ENCODE measurements around the gene CDH26.

CDH26 gene

GRCh38 chr20:59958123-59958522 lies at the start of gene CDH26:
TSS of gene CDH26 (plus strand) at chr20:59958423. CDS start at chr20:59958727, 304 bp downstream.
- no peak for DNase-seq (ENCODE audit: low read depth)

- no peak for DNase-seq (ENCODE audit: low read depth)
These were observed 49.4 kb upstream of the CDH26 start for GRCh38 chr20:59908855-59909254.

DNA sequence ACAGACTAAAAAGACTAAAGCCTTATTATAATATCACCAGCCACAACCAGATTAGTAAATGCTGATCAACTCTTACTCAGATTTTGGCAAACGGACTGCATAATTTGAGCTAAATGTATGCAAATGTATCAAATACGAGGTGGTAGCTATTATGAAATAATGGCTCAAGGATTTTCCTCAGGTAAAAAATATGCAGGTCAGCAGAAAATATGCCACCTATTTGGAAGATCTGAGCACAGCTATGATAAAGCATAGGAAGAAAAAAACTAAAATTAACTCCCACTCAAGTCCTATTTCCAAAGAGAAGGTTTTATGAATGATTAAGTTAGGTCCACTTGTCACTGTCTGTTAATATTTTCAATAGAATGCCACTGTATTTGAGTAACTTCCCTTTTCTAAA lies 47.2 kb upstream of the CDH26 start:
- no peak for DNase-seq (ENCODE audit: low read depth)

GRCh38 chr20:59912609-59913008 lies 45.6 kb upstream of the CDH26 start:
- no peak for DNase-seq (ENCODE audit: low read depth)

- DNase-seq (ENCODE audit: low read depth), result no peak
These were observed 37.3 kb upstream of the CDH26 start for GRCh38 chr20:59920944-59921343.

- DNase-seq (ENCODE audit: low read depth), result no peak
These were observed 34.7 kb upstream of the CDH26 start for GRCh38 chr20:59923514-59923913.

- DNase-seq (ENCODE audit: low read depth), result no peak
These were observed 32.9 kb upstream of the CDH26 start for GRCh38 chr20:59925359-59925758.

GRCh38 chr20:59925899-59926298 lies 32.3 kb upstream of the CDH26 start:
- DNase-seq (ENCODE audit: low read depth), result no peak

DNA sequence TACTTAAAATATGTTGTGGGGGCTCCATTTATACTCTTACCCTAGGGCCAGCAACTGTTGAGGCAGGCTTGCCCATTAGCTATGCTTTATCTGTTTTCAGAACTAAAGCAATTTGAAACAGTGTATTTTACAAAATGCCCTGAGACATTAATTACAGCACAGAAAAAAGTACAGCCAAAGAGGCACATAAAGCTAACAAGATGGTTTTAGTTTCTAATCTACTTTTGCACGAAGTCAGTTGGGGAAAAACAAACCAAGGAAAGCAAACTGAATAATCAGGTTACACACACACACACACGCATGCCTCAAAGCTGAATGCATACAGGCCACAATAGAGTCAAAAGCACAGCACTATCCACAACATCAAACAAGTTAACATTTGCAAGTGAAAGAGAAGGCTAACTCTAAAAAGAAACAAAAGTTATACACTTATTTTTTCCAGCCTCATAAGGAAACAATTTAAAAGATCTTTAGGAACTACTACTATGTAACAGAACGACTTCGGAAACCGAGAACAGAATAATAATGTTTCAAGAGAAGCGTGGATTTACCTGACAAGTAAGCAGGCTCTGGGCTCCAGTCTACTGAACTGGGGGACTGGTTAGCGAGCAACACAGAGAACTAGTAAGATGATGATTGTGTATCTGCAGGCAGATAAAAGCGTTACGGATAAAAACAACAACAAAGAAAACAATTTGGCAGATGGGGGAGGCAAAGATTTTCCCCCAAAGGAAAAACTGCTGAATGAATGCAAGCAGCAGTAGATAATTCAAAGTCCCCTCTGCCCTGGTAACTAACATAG lies 26.5 kb upstream of the CDH26 start:
- DNase-seq (ENCODE audit: low read depth), result no peak

GRCh38 chr20:59932616-59933295 lies 25.5 kb upstream of the CDH26 start:
- DNase-seq (ENCODE audit: low read depth), result no peak

- DNase-seq (ENCODE audit: low read depth), result peak; percentile 53
These were observed 24.9 kb upstream of the CDH26 start, which contains the start of gene SYCP2 for GRCh38 chr20:59933296-59933848. TSS of gene SYCP2 (minus strand) at chr20:59933637. CDS start at chr20:59922413, 11,224 bp downstream.

GRCh38 chr20:59933849-59934585 lies 24.2 kb upstream of the CDH26 start:
- peak; percentile 61 for DNase-seq (ENCODE audit: low read depth)

DNA sequence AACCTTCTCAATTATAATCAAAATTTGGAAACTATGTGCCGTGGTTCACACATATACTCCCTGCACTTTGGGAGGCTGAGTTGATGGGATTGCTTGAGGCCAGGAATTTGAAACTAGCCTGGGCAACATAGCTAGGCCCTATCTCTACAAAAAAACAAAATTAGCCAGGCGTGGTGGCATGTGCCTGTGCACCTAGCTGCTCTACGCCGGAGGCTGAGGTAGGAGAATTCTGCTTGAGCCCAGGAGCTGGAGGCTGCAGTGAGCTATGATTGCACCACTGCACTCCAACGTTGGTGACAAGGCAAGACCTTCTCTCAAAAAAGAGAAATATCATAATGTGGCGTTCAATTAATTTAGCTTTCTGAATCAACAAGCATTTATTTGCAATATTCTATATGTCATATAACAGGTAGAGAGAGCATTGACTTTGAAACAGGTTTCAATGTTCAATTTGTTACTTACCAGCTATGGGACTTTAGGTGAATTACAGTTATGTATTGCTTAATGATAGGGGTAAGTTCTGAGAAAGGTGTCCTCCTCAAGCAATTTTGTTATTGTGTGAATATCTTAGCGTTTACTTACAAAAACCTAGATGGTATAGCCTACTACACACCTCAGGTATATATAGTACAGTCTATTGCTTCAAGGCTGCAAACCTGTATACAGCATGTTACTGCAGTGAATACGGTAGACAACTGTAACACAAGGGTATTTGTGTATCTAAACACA lies 22.6 kb upstream of the CDH26 start:
- no peak for DNase-seq (ENCODE audit: low read depth)

GRCh38 chr20:59936409-59936808 lies 21.8 kb upstream of the CDH26 start:
- no peak for DNase-seq (ENCODE audit: low read depth)

GRCh38 chr20:59937150-59937549 lies 21.1 kb upstream of the CDH26 start:
- DNase-seq (ENCODE audit: low read depth), result no peak

DNA sequence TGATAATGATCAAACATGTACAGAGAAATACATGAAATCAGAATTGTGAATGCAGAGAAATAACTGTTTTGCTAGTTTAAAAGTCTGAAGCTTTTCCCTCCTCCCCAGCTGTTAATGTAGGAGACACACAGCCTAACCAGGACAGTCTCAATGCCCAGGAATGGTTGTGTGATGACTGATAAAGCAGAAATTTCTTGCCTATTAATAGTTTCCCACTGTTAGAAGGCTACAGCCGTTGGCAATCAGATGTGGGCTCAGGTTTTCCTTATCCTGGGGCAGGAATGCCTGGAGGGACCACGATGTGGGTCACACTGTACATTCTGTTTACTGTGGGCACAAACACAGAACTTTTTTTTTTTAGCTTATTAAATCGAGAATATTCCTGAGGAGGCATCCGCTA lies 20.0 kb upstream of the CDH26 start:
- no peak for DNase-seq (ENCODE audit: low read depth)

- DNase-seq (ENCODE audit: low read depth), result no peak
These were observed 19.5 kb upstream of the CDH26 start for GRCh38 chr20:59938696-59939051.

DNA sequence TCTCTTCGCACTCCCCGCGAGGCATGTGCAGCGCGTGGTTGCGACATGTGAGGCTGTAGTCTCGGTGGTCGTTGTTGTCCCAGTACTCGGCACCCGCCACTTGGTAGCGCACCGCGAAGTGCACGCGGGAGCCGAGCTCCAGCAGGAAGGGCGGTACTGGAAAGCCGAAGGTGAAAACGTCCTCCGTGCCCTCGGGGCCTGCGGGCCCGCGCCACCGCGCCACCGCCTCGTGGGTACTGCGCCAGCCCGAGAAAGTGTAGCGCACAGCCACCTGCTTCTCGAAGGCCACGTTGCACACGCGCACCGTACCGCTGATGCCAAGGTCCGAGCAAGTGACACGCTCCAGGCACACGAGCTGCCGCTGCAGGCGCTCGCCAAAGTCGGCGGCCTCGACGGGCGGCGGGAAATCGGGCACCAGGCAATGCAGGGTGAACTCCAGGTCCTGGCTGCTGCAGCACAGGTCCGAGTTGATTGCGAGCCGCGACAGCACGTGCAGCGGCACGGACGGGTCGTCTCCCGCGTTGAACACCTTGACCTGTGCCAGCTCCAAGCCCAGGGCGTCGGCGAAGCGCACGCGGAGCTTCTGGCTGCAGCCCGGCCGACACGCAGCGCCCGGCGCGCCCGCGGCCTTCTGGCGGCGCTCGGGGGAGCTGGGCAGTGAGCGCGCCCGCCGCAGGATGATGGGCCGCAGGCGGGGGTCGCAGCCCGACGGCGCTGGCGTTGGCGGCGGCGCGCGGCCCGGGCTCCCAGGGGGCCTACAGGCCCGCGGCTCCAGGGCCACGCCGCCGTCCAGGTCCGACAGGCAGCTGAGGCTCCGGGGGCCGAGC lies 19.0 kb upstream of the CDH26 start:
- DNase-seq (ENCODE audit: low read depth), result no peak

DNA sequence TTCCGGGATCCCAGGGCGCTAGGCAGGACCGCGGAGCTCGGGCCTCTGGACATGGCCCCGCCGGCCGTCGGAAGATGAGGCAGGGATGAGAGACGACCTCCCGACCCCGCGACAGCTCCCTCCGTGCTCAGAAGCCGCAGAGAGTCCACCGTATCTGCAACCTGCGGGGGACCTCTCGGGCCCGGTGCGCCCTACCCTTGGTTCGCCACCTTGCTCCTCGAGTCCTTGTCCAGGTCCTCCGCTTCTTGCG lies 18.4 kb upstream of the CDH26 start:
- DNase-seq (ENCODE audit: low read depth), result no peak

DNA sequence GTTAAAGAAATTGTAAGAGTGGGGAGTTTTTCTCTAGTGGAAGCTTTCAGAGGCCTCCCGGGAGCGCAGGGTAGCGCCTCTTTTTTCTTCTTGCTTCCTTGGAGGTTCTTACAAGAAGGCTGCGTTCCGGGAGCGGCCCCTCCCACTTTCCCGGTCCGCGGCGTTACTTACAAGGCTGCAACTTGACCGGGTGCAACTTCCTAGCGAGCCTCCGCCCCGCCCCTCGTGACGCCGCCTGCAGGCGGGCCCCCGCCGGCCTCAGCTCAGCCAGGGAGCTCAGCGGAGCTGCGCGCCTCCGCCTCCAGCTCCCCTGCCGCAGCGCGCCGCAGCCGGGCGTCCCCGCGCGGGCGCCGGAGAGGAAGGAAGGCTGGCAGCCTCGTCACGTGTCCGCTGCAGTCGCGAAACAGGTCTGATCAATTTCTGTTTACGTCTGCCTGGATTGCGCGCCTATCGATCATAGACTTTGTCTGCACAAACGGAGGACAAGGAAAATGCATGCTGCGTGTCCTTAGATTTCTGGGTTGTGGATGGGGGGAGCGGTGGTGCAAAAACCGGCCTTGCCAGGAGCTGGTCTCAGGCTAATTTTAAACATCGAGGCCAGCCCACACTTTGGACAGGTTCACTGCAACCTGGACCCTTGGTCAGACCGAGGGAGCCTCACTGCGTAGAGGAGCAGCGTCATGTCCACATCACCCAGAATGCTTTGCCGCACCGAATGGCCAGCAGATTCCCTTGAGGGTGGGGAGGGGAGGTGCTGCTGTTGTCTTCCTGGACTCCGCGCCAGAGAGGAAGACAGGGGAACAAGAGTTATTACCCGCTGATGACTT lies 17.9 kb upstream of the CDH26 start, which contains the start of the genes FAM217B and PPP1R3D:
FAM217B (plus strand) TSS at position 261 of the 827 bp plus-strand sequence. CDS start 3,555 bp downstream, outside the sequence.
PPP1R3D (minus strand) TSS at position 177 of the 827 bp plus-strand sequence. CDS start 374 bp downstream, outside the sequence.
- DNase-seq (ENCODE audit: low read depth), result peak; percentile 69

All from activated gamma-delta T cell treated with anti-CD3 and anti-CD28 coated beads, Interleukin-2, amount 50 U/mL, for 16 hours (primary cell).